SK-N-SH (cell line): Measurements from ENCODE around the gene LSM7.

Experiments
- CTCF ChIP-seq: fragments of 200-600 bp; sonication (generic); IDR thresholded peaks from 2 replicates; pipeline ENCODE4 v1.6.1; 2017; ENCODE audit warnings: antibody characterized with exemption, mild to moderate bottlenecking, moderate library complexity
- EZH2phosphoT487 ChIP-seq: fragments of 200-600 bp; sonication (generic); IDR thresholded peaks from 2 replicates; pipeline ENCODE4 v1.6.1; 2017; ENCODE audit warnings: low read depth, mixed run types, mild to moderate bottlenecking, antibody characterized with exemption, moderate library complexity, borderline replicate concordance

GRCh38 chr19:2338055-2338615 is 9.7 kb upstream of the LSM7 start:
- no peak for TF ChIP-seq EZH2phosphoT487
- TF ChIP-seq CTCF: no peak
